Dermis blood vessel endothelial cell (primary cell): ENCODE data around the gene RFX6. TPM values are rescaled to one million over a fixed set of nuclear protein-coding genes. Genes with fewer than 3 reads are reported as not detected.
"Not testable (repeated sequence)": the region's sequence is repeated elsewhere in the genome, so short reads cannot be mapped to it uniquely, and the experiment has no call there.

Source experiments
- DNase-seq: peaks from one replicate; pipeline ENCODE4 v3.0.0; 2010
- total RNA-seq: library from RNA; depleted of rRNA; stranded (reverse); fragments of >200 nt; gene quantifications from 2 replicates; pipeline ENCODE4 v1.2.3, GENCODE V29; 2014

The RFX6 gene
- total RNA-seq, result not detected in 2 replicates

DNA sequence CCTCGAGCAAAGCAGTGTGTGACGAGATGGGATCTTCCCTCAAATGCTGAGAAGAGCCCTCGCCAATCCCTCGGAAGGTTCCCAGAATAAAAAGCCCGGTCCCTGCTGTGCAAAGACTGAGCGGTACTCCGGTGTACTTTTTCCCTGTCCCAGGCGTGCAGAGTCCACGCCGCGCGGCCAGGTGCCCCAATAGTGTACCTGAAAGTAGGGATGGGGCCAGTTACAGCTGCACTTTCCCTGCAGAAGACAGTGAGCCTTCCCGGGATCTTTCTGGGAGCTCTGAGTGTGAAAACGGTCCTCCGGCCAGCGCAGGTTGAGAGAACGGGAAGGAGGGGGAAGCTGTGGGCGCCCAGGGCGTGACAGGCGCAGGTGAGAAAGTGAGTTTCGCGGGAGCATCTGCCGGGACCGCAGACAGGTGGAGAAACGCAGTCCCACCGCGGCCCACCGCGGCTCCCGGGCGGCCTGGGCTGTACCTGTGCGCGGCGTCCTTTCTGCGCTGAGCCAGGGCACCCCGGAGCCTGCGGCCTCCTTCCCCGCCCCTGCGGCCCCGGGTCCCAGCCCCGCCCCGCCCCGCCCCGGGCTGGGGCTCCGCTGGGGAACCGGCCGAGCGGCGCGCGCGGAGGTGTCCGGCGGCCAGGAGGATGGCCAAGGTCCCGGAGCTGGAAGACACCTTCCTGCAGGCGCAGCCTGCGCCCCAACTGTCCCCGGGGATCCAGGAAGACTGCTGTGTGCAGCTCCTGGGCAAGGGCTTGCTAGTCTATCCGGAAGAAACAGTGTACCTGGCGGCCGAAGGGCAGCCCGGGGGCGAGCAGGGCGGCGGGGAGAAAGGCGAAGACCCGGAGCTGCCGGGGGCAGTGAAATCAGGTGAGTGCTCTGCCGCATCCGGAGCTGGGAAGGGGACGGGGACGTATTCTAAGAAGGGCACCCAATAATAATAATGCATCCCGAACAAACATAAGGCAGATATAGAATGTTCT, at the start of gene RFX6:
RFX6 (plus strand) TSS at position 608 of the 977 bp plus-strand sequence; CDS start at position 642, 34 bp downstream.
- no peak for DNase-seq

DNA sequence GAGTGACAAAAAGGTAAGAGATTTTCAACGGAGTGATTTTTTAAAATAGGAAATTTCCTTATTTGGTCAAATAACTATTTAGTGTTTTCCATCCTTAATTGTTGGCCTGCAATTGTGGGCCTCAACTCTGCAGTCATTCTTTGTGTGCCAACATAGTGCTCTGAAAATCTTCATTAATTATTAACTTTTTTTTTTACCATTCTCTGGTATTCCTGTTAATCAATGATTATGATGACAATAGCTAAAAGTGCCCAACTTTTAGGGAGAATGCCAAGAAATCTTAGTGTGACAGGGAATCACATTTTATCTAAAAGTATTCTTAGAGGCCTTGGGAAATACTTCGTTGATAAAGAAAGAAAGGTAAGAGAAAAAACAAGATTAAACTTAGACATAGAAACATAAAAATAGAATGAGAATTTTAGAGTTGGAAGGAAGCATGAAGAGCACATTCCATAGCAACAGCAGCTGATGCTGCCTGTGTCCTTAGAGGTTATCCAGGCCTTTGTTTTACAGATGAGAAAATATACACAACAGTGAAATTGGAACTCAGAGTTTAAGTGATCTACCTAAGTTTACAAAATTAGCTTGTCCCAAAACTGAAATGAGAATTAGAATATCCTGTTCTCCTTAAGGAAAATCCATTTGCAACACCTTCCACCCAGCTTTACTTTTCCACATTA, 49.3 kb upstream of the RFX6 start:
- no peak for DNase-seq

DNA sequence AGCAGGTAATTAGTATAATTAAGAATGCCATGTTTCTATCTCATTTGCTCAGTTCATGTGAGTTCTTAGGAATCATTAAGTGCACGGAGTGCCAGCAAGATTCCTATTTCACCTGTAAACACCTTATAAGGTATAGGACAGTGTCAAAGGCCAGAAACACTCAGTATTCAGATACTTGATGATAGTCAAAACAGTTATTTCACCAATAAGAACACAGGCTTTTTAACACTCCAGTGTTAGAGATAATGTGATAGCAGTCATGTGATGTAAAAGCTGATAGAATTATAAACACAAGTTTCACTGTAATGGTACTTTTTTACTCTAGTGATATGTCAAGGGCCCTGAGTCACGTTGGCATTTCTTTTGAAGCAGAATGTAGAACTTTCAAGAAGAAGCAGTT, 48.1 kb upstream of the RFX6 start, which contains the start of gene GPRC6A:
GPRC6A (minus strand) TSS at position 101 of the 400 bp plus-strand sequence; CDS start at position 31, 70 bp downstream.
- DNase-seq, result no peak

- not testable (repeated sequence) for DNase-seq
Observed at GRCh38 chr6:116834526-116834925, 42.5 kb upstream of the RFX6 start.

DNA sequence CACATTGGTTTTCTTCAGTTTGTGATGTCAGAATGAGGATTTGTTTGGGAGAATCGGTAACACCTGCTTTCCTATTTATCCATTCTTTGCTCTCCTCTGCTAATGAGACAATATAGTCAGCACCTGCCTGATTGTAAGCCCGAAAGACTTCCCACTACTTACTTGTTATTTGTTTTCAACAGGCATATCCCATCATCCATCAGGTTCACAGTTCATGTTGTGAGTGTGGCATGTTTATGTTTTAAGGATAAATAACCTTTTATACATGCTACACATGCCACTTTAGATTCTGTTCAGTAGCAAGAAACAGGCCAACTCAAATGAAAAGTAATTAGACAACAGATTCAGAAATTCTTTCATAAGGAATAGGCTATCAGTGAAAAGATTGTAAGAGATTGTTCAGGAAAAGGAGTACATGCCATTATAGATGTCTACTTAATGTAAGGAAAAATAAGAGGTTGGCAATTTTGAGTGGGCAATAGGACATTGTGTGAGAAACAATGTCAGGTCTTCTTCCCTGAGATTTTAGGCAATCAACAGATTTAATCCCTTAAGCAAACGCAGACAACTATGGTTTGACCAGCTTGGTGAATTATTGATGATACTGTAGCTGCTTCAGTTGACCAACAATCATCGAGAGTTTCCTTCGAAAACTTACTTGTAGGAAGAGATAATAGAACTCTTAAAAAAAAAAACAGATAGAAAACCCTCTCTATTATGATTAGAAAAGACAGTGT, 40.3 kb upstream of the RFX6 start:
- DNase-seq, result no peak

DNA sequence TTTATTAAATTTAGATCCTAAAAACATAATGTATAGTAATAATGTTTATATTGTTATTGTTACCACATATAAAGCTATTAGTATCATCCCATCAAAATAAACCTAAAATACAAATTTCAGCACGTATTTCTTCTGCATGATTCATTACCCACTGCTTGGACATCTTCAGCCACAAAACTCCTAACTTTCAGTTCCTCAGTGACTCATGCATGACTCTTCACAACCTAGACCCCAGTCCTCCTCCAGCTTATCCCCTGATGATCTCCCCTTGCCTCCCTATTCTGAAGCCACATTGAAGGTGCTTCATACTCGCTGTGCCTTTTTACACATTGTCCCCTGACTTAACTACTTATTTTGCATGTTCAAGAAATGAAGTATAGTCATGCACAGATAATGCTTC, 37.0 kb upstream of the RFX6 start:
- no peak for DNase-seq

DNA sequence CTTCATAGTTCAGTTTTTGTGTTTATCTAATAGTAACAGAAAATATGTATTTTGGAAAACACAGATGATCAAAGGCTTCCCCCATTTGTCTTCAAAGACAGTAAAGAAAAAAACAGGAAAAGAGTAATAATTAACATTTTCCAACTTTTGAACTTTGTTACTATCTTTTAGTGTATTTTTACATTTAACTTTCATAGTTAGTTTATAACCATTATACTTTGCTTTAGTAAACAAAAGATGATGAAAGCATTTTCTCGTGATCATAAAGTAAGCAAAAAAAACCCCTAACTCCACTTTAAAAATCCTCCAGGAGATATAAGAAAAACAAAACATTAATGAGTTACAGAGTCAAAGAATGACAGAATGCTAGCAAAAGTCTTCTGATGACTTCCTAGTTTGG, 34.6 kb upstream of the RFX6 start:
- no peak for DNase-seq

GRCh38 chr6:116847227-116847626, 29.8 kb upstream of the RFX6 start:
- DNase-seq, result peak; percentile 53

- DNase-seq, result no peak
Observed at GRCh38 chr6:116858060-116858459, 19.0 kb upstream of the RFX6 start.

DNA sequence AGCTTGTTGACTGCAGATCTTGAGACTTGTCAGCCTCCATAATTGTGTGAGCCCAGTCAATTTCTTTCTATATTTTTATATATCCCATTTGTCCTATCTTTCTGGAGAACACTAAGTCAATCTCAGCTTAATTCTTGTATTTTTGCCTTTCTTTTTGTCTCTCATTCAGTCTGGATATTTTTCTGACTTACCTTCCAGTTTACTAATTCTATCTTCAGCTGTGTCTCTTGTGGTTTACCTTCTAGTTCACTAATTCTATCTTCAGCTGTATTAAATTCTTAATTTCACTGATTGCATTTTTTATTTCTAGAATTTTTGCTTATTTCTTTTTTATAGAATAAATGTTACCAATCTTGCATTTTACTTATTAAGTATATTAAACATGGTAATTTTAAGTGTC, 17.8 kb upstream of the RFX6 start:
- DNase-seq, result no peak

DNA sequence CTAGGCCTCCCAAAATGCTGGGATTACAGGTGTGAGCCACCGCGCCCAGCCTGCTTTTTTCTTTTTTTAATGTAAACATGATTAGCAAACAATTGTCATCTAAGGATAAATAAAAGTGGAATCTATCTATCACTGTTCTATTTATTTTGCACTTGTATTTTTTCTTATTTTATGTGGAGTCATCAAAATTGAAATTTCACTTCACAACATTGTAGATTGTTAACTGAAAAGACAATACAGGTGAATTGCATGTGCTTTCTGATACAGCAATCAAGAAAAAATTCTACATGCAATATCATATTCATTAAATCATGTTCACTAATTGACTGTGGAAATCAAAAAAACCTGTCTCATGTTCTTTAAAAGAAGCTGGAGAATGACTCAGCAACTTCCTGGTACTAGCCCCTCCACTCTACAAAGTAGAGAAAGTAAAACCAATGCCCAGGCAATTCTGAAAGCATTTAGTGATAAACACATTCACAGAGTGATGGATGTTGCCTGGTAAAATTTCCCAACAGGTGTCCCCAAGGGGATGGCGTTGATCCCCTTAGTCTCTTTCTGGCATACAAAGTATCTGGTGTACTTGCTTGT, 10.7 kb upstream of the RFX6 start:
- no peak for DNase-seq

DNA sequence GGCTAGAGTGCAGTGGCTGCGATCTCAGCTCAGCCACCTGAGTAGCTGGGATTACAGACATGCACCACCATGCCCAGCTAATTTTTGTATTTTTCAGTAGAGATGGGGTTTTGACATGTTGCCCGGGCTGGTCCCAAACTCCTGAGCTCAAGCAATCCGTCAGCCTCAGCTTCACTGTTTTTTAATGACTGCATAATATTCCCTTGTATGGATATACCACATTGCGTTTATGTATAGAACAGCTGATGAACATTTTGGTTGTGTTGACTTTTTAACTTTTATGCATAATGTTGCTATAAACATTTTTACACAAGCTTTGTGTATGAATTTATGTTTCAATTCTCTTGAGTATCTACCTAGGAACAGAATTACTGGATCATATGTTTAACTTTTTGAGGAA, 4.3 kb upstream of the RFX6 start:
- no peak for DNase-seq

DNA sequence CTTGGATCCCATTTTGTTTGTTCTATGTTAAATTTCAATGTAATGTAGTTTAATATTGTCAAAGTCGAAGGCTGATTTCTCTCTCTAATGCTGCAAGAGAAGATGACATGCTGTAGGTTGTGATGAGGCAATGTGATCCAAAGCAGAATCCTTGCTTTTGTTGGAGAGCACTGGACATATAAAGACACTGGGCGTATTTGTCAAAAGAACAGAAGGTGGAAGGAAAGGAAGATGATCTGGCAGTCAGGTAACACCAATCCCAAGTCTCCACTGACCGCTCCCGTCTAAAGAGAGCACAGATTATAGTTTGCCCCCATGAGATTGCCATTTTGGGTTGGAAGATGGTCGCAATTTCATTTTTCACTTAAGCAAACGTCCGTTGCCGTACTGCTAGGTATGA, 935 bp upstream of the RFX6 start:
- DNase-seq, result no peak

DNA sequence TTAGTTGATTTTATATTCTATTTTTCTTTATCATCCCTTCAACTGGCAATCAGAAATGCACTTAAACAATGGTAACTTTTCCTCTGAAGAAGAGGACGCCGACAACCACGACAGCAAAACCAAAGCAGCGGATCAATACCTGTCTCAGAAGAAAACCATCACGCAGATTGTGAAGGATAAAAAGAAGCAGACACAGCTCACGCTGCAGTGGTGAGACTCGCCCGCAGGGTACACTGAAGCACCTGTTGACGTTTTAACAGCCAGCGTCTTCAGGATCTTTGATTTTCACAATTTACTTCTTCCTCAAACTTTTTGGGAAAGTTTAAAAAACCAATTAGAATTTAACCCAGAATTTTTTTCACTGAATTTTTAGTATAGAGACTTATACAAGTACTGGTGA, 701 bp downstream of the RFX6 start:
- DNase-seq, result no peak

- no peak for DNase-seq
Observed at GRCh38 chr6:116881236-116881635, 4.2 kb downstream of the RFX6 start.

DNA sequence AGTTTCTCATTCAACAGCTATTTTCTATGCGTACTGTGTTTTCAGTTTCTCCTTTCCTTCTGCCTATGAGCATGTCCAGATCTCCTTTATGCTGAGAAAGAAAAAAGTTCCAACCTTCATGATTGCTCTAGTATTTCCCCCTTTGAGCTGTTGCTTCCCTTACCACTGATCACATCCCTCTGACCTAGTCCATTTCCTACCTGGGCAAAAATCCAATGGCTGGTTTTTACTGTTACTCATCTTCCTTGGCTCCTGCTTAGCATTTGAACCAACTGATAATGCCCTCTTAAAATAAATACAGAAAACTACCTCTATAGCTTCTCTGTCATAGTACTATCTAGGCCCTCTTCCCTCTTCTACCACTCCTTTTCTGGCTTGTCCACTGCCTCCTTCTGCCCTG, 6.0 kb downstream of the RFX6 start:
- DNase-seq, result no peak

DNA sequence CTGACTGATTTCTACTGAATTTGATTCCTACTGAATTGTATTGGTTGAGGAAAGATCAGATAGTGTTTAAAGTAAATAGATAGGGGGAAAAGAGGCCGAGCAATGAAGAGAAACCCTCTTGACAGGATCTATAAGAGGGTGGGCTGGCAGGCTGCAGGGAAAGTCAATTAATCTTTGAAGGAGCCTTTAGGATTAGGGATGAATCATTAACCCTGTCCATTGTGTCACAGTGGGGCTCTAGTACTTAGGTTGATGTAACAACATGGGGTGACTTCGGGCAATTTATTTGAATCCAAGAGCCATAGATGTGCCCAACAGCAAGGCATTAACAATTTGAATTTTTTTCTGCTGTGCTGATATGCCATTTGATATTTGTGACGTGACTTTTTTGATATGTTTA, 7.5 kb downstream of the RFX6 start:
- no peak for DNase-seq

DNA sequence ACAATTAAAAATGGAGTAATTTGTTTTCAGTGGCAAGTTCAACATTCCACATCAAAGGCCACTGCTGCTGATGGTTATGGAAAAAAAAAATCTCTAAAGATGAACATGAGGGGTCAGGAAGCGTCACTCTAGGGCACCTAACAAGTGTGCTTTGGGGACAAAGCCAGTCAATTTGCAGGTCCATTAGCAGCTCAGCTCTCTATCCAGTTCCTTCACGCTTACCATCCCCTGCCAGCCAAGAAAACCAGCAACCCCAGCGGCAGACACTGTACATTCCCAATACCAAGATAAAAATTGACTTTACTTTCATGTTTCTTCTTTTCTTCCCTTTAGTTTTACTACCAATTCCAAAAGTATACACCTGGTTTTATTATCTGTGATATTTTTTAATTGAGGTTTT, 10.1 kb downstream of the RFX6 start:
- DNase-seq, result no peak

- DNase-seq, result no peak
Observed at GRCh38 chr6:116887894-116888293, 10.9 kb downstream of the RFX6 start.

DNA sequence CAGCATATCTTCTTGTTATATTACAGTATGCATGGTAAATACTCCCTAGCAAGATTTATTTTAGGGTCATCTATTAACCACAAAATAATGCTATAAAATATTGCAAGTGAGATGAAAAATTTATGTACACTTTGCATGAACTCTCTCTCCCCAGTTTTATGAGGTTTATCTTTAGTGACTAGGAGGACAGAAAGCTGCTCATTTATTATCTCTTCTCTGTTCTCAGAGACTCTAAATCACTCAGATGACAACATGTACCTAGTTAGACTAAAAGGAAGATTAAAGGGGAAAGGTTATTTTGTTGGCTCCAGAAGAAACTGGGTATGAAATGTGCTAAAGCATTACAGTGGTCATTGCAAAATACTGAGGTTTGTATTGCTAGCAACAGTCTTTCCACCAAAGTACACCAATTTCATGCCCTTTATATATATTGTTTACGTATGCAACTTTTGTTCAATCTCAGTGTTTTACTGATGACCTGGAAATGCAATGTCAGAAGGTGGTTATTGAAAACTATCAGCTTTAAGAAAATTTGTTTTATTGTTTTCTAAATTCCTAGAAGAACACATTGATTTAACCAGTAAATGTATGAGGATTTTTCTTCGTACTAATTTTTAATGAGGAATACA, 11.8 kb downstream of the RFX6 start:
- DNase-seq, result no peak

GRCh38 chr6:116894669-116895068, 17.6 kb downstream of the RFX6 start:
- no peak for DNase-seq

DNA sequence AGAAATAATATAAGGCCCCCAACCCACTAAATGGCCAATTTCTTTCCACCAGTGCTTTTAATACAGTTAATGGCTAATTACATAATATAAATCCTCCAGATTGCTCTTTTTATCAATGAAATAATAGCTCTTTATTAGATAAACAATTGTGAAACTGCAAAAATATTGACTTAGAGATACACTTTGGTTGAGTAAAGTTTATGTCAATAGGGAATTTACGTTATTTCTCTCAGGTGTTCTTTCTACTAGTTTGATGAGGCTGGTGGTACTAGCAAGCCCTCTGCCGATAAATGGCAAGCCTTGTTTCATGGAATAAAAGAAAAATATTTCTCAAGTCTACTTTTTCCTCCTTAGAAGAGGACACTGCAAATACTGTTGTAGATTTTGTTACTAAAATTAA, 18.9 kb downstream of the RFX6 start:
- DNase-seq, result no peak
